CD4-positive, alpha-beta memory T cell (primary cell): ENCODE data around the gene LGR6. TPM values are rescaled to one million over a fixed set of nuclear protein-coding genes. Genes with fewer than 3 reads are reported as not detected.

Experiments used
- CTCF ChIA-PET: fragments of 350-600 bp; sonication (Branson Sonifier 250); formaldehyde crosslinking; loops from one replicate; lab custom pipeline; 2021; ENCODE audit warnings: inconsistent platforms; ENCODE audit not compliant: partially characterized antibody; lab: Charles Lee
- POLR2A ChIA-PET: fragments of 350-600 bp; sonication (Branson Sonifier 250); formaldehyde crosslinking; loops from one replicate; lab custom pipeline; 2021; ENCODE audit not compliant: partially characterized antibody; lab: Charles Lee
- DNase-seq, 5 donors: peaks; one replicate each; pipeline versions ENCODE4 v3.0.0 to v3.0.0-alpha.2; 2020 to 2022; ENCODE audit warnings: mixed read lengths in 1 of 5
- H3K27ac ChIP-seq: one replicate; pipeline ENCODE4 v1.7.0; 2013; ENCODE audit warnings: low read depth, low read length
- H3K27me3 ChIP-seq: 2 replicates; pipeline ENCODE4 v1.7.0; 2013; ENCODE audit warnings: mild to moderate bottlenecking, low read length, moderate library complexity; ENCODE audit not compliant: insufficient read depth
- H3K36me3 ChIP-seq: 2 replicates; pipeline ENCODE4 v1.7.0; 2013; ENCODE audit warnings: mild to moderate bottlenecking, low read length, moderate library complexity; ENCODE audit not compliant: insufficient read depth
- H3K4me1 ChIP-seq: 2 replicates; pipeline ENCODE4 v1.7.0; 2013; ENCODE audit warnings: mild to moderate bottlenecking, low read length, moderate library complexity; ENCODE audit not compliant: insufficient read depth
- H3K4me3 ChIP-seq, 2 donors: one replicate each; pipeline ENCODE4 v1.7.0; 2013; ENCODE audit warnings: low read length in 2 of 2, mild to moderate bottlenecking in 1 of 2
- H3K9me3 ChIP-seq, 2 donors: one replicate each; pipeline ENCODE4 v1.7.0; 2013; ENCODE audit warnings: low read length in 2 of 2, control low read depth in 1 of 2; ENCODE audit not compliant: control insufficient read depth in 1 of 2
- H3K27ac Mint-ChIP-seq, 7 donors: one replicate each; pipeline ENCODE4 v1.8.0; 2020 to 2021; ENCODE audit warnings: mixed read lengths in 7 of 7, mild to moderate bottlenecking in 6 of 7, inconsistent platforms in 3 of 7, moderate library complexity in 3 of 7
- H3K27me3 Mint-ChIP-seq, 2 donors: one replicate each; pipeline ENCODE4 v1.8.0; 2020 to 2021; ENCODE audit warnings: mixed read lengths in 2 of 2
- H3K36me3 Mint-ChIP-seq, 2 donors: one replicate each; pipeline ENCODE4 v1.8.0; 2020 to 2021; ENCODE audit warnings: mixed read lengths in 2 of 2, inconsistent platforms in 1 of 2, mild to moderate bottlenecking in 1 of 2
- H3K4me1 Mint-ChIP-seq, 4 donors: one replicate each; pipeline ENCODE4 v1.8.0; 2020 to 2021; ENCODE audit warnings: mixed read lengths in 4 of 4, mild to moderate bottlenecking in 1 of 4
- H3K4me3 Mint-ChIP-seq, 8 donors: one replicate each; pipeline ENCODE4 v1.8.0; 2020 to 2021; ENCODE audit warnings: mixed read lengths in 8 of 8, mild to moderate bottlenecking in 7 of 8, moderate library complexity in 6 of 8, inconsistent platforms in 3 of 8
- H3K9me3 Mint-ChIP-seq, 8 donors: one replicate each; pipeline ENCODE4 v1.8.0; 2020 to 2021; ENCODE audit warnings: mixed read lengths in 8 of 8, mild to moderate bottlenecking in 5 of 8, inconsistent platforms in 3 of 8, moderate library complexity in 1 of 8
- intact Hi-C: fragments of 100-400 bp; cut with micrococcal nuclease; formaldehyde crosslinking; loops from one replicate; pipeline ENCODE4 v1.15.1; 2023
- polyA plus RNA-seq, 2 donors: library from polyadenylated mRNA; unstranded; fragments of 300-500 nt; fragmentation: Illumina TruSeq; gene quantifications; one replicate each; pipeline ENCODE4 v1.2.3, GENCODE V29; 2021
- total RNA-seq, 2 experiments: library from RNA; stranded (reverse); gene quantifications; one replicate each; pipeline ENCODE4 v1.2.3, GENCODE V29; 2021

Gene LGR6
- total and polyA plus RNA-seq, 4 experiments from 2014 or later: 0.16 to 0.33 (median 0.17) TPM; not detected in 1

GRCh38 chr1:202240956-202241355 is 47.4 kb downstream of the LGR6 start:
- no peak overlapping the region for H3K4me3 Mint-ChIP-seq
- no peaks in the 10 kb centered on the region for H3K36me3 ChIP-seq
- H3K4me1 ChIP-seq: no peaks in the 10 kb centered on the region
- H3K27ac ChIP-seq: no peak overlapping the region
- H3K4me3 ChIP-seq: no peak overlapping the region
- ChIA-PET POLR2A (no interaction called here), CTCF (interaction anchor here (0.9 kb wide), 1 partner anchor 48 kb away, joined by 5 read pairs; the partner anchor contains the start of gene LGR6)
- H3K27ac Mint-ChIP-seq: no peak overlapping the region
- no peak for DNase-seq
- no peaks in the 10 kb centered on the region for H3K27me3 ChIP-seq
- H3K4me1 Mint-ChIP-seq: peaks cover 0 to 4% (median 3%) of the 10 kb centered on the region in 4 donors
- intact Hi-C loops: no loop called here
- H3K36me3 Mint-ChIP-seq: no peaks in the 10 kb centered on the region
- H3K27me3 Mint-ChIP-seq: peaks cover 8 to 12% of the 10 kb centered on the region in 2 donors
- H3K9me3 Mint-ChIP-seq: peaks cover 0 to 2% (median 0%) of the 10 kb centered on the region in 8 donors
- H3K9me3 ChIP-seq: no peaks in the 10 kb centered on the region

GRCh38 chr1:202241376-202242079 is 47.9 kb downstream of the LGR6 start:
- Mint-ChIP-seq H3K9me3 (peaks cover 0 to 2% (median 0%) of the 10 kb centered on the region in 8 donors), H3K4me3 (no peak overlapping the region), H3K27me3 (peaks cover 5 to 9% of the 10 kb centered on the region in 2 donors), H3K4me1 (peaks cover 0 to under 1% (median under 1%) of the 10 kb centered on the region in 4 donors), H3K27ac (no peak overlapping the region), H3K36me3 (no peaks in the 10 kb centered on the region)
- H3K27me3 ChIP-seq: no peaks in the 10 kb centered on the region
- H3K36me3 ChIP-seq: no peaks in the 10 kb centered on the region
- intact Hi-C loops: no loop called here
- DNase-seq: no peak
- ChIA-PET CTCF (no interaction called here), POLR2A (no interaction called here)
- H3K9me3 ChIP-seq: no peaks in the 10 kb centered on the region
- no peak overlapping the region for H3K27ac ChIP-seq
- no peaks in the 10 kb centered on the region for H3K4me1 ChIP-seq
- no peak overlapping the region for H3K4me3 ChIP-seq

GRCh38 chr1:202242080-202242419 is 48.5 kb downstream of the LGR6 start:
- no peaks in the 10 kb centered on the region for H3K27me3 ChIP-seq
- Mint-ChIP-seq H3K27me3 (peaks cover 2 to 3% of the 10 kb centered on the region in 2 donors), H3K4me1 (no peaks in the 10 kb centered on the region), H3K4me3 (no peak overlapping the region), H3K9me3 (peaks cover 0 to 2% (median 0%) of the 10 kb centered on the region in 8 donors), H3K36me3 (no peaks in the 10 kb centered on the region), H3K27ac (no peak overlapping the region)
- CTCF ChIA-PET: no interaction called here
- intact Hi-C loops: no loop called here
- H3K4me3 ChIP-seq: no peak overlapping the region
- H3K36me3 ChIP-seq: no peaks in the 10 kb centered on the region
- POLR2A ChIA-PET: no interaction called here
- no peaks in the 10 kb centered on the region for H3K9me3 ChIP-seq
- H3K27ac ChIP-seq: no peak overlapping the region
- no peaks in the 10 kb centered on the region for H3K4me1 ChIP-seq
- DNase-seq: no peak

GRCh38 chr1:202243006-202243405 is 49.4 kb downstream of the LGR6 start:
- ChIA-PET POLR2A (no interaction called here), CTCF (interaction anchor here (1.2 kb wide), 1 partner anchor 32 kb away, joined by 3 read pairs; no protein-coding TSS in a partner anchor)
- no peak for DNase-seq

GRCh38 chr1:202244841-202245261 is 51.3 kb downstream of the LGR6 start:
- Mint-ChIP-seq H3K9me3 (no peaks in the 10 kb centered on the region), H3K4me1 (peaks cover 0 to 1% (median 0%) of the 10 kb centered on the region in 4 donors), H3K36me3 (no peaks in the 10 kb centered on the region), H3K27me3 (peaks cover 0 to 3% of the 10 kb centered on the region in 2 donors), H3K27ac (no peak overlapping the region), H3K4me3 (no peak overlapping the region)
- ChIA-PET POLR2A (no interaction called here), CTCF (no interaction called here)
- intact Hi-C loops: no loop called here
- Histone ChIP-seq H3K36me3 (no peaks in the 10 kb centered on the region), H3K27ac (no peak overlapping the region), H3K4me1 (no peaks in the 10 kb centered on the region), H3K9me3 (no peaks in the 10 kb centered on the region), H3K27me3 (no peaks in the 10 kb centered on the region), H3K4me3 (no peak overlapping the region)
- DNase-seq: no peak

More at GRCh38 chr1:202243006-202243405, 49.4 kb downstream of the LGR6 start:
- intact Hi-C loops: no loop called here
- no peaks in the 10 kb centered on the region for H3K27me3 ChIP-seq
- Mint-ChIP-seq H3K27ac (no peak overlapping the region), H3K36me3 (no peaks in the 10 kb centered on the region), H3K4me3 (no peak overlapping the region), H3K9me3 (peaks cover 0 to 2% (median 0%) of the 10 kb centered on the region in 8 donors), H3K4me1 (no peaks in the 10 kb centered on the region), H3K27me3 (no peaks in the 10 kb centered on the region)
- H3K36me3 ChIP-seq: no peaks in the 10 kb centered on the region
- no peak overlapping the region for H3K4me3 ChIP-seq
- no peaks in the 10 kb centered on the region for H3K4me1 ChIP-seq
- H3K9me3 ChIP-seq: no peaks in the 10 kb centered on the region
- no peak overlapping the region for H3K27ac ChIP-seq

GRCh38 chr1:202245391-202245790 is 51.8 kb downstream of the LGR6 start:
- Mint-ChIP-seq H3K27ac (no peak overlapping the region), H3K36me3 (no peaks in the 10 kb centered on the region), H3K4me3 (no peak overlapping the region), H3K27me3 (peaks cover 0 to 3% of the 10 kb centered on the region in 2 donors), H3K9me3 (no peaks in the 10 kb centered on the region), H3K4me1 (peaks cover 0 to 1% (median 0%) of the 10 kb centered on the region in 4 donors)
- ChIA-PET CTCF (no interaction called here), POLR2A (no interaction called here)
- intact Hi-C loops: no loop called here
- no peaks in the 10 kb centered on the region for H3K27me3 ChIP-seq
- no peaks in the 10 kb centered on the region for H3K4me1 ChIP-seq
- no peak overlapping the region for H3K4me3 ChIP-seq
- H3K36me3 ChIP-seq: no peaks in the 10 kb centered on the region
- no peaks in the 10 kb centered on the region for H3K9me3 ChIP-seq
- no peak overlapping the region for H3K27ac ChIP-seq
- no peak for DNase-seq

- H3K4me1 ChIP-seq: no peaks in the 10 kb centered on the region
- no peak for DNase-seq
- CTCF ChIA-PET: no interaction called here
- H3K27ac ChIP-seq: no peak overlapping the region
- POLR2A ChIA-PET: no interaction called here
- intact Hi-C loops: no loop called here
- no peaks in the 10 kb centered on the region for H3K27me3 ChIP-seq
- H3K36me3 ChIP-seq: no peaks in the 10 kb centered on the region
- H3K27ac Mint-ChIP-seq: no peak overlapping the region
- peaks cover 0 to under 1% (median 0%) of the 10 kb centered on the region in 8 donors for H3K9me3 Mint-ChIP-seq
- H3K4me3 Mint-ChIP-seq: no peak overlapping the region
- no peak overlapping the region for H3K4me3 ChIP-seq
- H3K27me3 Mint-ChIP-seq: peaks cover 3 to 6% of the 10 kb centered on the region in 2 donors
- H3K4me1 Mint-ChIP-seq: peaks cover 0 to 1% (median 0%) of the 10 kb centered on the region in 4 donors
- no peaks in the 10 kb centered on the region for H3K36me3 Mint-ChIP-seq
- no peaks in the 10 kb centered on the region for H3K9me3 ChIP-seq
These were observed 53.5 kb downstream of the LGR6 start for GRCh38 chr1:202247104-202247503.
